MM.1S (cell line): ENCODE results near the gene COL18A1.

Experiments used
- CTCF ChIP-seq: fragments of 300-600 bp; sonication (generic); IDR thresholded peaks from 2 replicates; pipeline ENCODE4 v1.5.1; 2016; ENCODE audit warnings: antibody characterized with exemption, low read length, mixed read lengths
- EZH2 ChIP-seq: fragments of 300-600 bp; sonication (generic); optimal IDR thresholded peaks from 2 replicates; pipeline ENCODE3; 2017; ENCODE audit warnings: low read depth, mild to moderate bottlenecking, antibody characterized with exemption, low read length, mixed read lengths
- EZH2phosphoT487 ChIP-seq: fragments of 300-600 bp; sonication (generic); IDR thresholded peaks from 2 replicates; pipeline ENCODE4 v1.6.1; 2018; ENCODE audit warnings: antibody characterized with exemption, low read length

- TF ChIP-seq EZH2 = no peak
- TF ChIP-seq CTCF = no peak
- no peak for TF ChIP-seq EZH2phosphoT487
Measured at GRCh38 chr21:45387506-45387905, 17.5 kb upstream of the COL18A1 start.
